Endodermal cell (in vitro differentiated cells): ENCODE results near the gene MS4A15. TPM values are rescaled to one million over a fixed set of nuclear protein-coding genes. Genes with fewer than 3 reads are reported as not detected.

ENCODE experiments used
- DNase-seq: peaks from one replicate; pipeline ENCODE4 v3.0.0-alpha.2; 2017
- H3K27ac ChIP-seq: 2 replicates; pipeline ENCODE4 v1.5.1; 2013; ENCODE audit warnings: mild to moderate bottlenecking, low read depth, low read length, moderate library complexity
- H3K27me3 ChIP-seq: 2 replicates; pipeline ENCODE4 v1.6.1; 2013; ENCODE audit warnings: mild to moderate bottlenecking, low read length, moderate library complexity; ENCODE audit not compliant: insufficient read depth, control insufficient read depth, poor library complexity, severe bottlenecking
- H3K36me3 ChIP-seq: 2 replicates; pipeline ENCODE4 v1.7.0; 2013; ENCODE audit warnings: mild to moderate bottlenecking, low read length, moderate library complexity; ENCODE audit not compliant: control insufficient read depth, insufficient read depth
- H3K4me1 ChIP-seq: one replicate; pipeline ENCODE4 v1.7.0; 2013; ENCODE audit warnings: low read length; ENCODE audit not compliant: control insufficient read depth, insufficient read depth
- H3K4me3 ChIP-seq: 2 replicates; pipeline ENCODE4 v1.5.1; 2013; ENCODE audit warnings: mild to moderate bottlenecking, low read length, moderate library complexity
- H3K9ac ChIP-seq: 2 replicates; pipeline ENCODE4 v1.6.1; 2013; ENCODE audit warnings: mild to moderate bottlenecking, low read length, moderate library complexity; ENCODE audit not compliant: poor library complexity, severe bottlenecking; ENCODE audit errors: extremely low read depth
- H3K9me3 ChIP-seq: 2 replicates; pipeline ENCODE4 v1.6.1; 2013; ENCODE audit warnings: mild to moderate bottlenecking, low read length, moderate library complexity; ENCODE audit not compliant: control insufficient read depth
- H3K27ac Mint-ChIP-seq: 2 replicates; pipeline ENCODE4 v1.8.0; 2020; ENCODE audit warnings: mixed read lengths
- H3K27me3 Mint-ChIP-seq: 2 replicates; pipeline ENCODE4 v1.8.0; 2021; ENCODE audit warnings: mild to moderate bottlenecking, mixed read lengths; ENCODE audit not compliant: insufficient read depth
- H3K36me3 Mint-ChIP-seq: 2 replicates; pipeline ENCODE4 v1.8.0; 2020; ENCODE audit warnings: low read depth, mixed read lengths
- H3K4me1 Mint-ChIP-seq: 2 replicates; pipeline ENCODE4 v1.8.0; 2020; ENCODE audit warnings: mixed read lengths
- H3K4me3 Mint-ChIP-seq: 2 replicates; pipeline ENCODE4 v1.8.0; 2020; ENCODE audit warnings: mild to moderate bottlenecking, moderate library complexity, mixed read lengths
- H3K9me3 Mint-ChIP-seq: 2 replicates; pipeline ENCODE4 v1.8.0; 2020; ENCODE audit warnings: mild to moderate bottlenecking, mixed read lengths
- WGBS, 2 experiments: methylation state at CpG; one replicate each; pipeline versions ENCODE4 v1.1.5 to v1.1.7; 2013; ENCODE audit warnings: missing lambda C conversion rate in 2 of 2, mixed read lengths in 1 of 2; ENCODE audit not compliant: insufficient coverage in 1 of 2, insufficient read length in 1 of 2; 5-methylcytosine and 5-hydroxymethylcytosine counted together
- total RNA-seq, 2 donors: library from RNA; stranded (reverse); fragmentation: NEBNext Ultra II Directional in 1 of 2; extraction: Animal tissue kit (Norgen Biotek cat#: 25700) in 1 of 2; gene quantifications; 2 replicates in 1 of 2; 3 replicates in 1 of 2; pipeline ENCODE4 v1.2.1, GENCODE V29; 2021
- TF ChIP-seq, protein P1 (sequence below): fragments of 200-600 bp; sonication (generic); conservative IDR thresholded peaks from 2 replicates; pipeline ENCODE4 v1.5.0; 2021; ENCODE audit warnings: antibody characterized with exemption, mild to moderate bottlenecking

MS4A15 gene
- total RNA-seq, 2 donors from 2014 or later, result not detected

DNA sequence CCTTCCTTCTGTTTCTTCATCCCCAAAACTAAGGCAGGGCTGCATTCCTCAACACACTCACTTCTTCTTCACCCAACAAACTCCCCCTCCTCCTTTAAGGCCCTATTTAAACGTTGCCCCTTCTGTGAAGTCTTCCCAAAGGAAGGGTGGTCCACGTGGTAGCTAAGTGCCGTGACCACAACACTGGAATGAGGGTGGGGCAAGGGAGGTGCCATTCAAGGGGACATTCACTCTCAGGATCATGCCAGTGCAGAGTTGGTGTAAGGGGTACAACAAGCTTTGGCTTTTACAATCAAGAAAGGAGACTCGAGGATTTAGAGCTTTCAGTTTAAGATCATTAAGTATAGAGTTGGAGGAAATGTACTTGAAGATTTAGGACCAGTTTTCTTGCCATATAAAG lies 20.4 kb downstream of the MS4A15 start:
- H3K4me1 Mint-ChIP-seq, result no peaks in the 10 kb centered on the region
- no peak overlapping the region for H3K27ac Mint-ChIP-seq
- H3K9ac ChIP-seq, result no peak overlapping the region
- H3K36me3 ChIP-seq, result no peaks in the 10 kb centered on the region
- H3K27me3 ChIP-seq, result no peaks in the 10 kb centered on the region
- no peak overlapping the region for H3K4me3 ChIP-seq
- H3K4me3 Mint-ChIP-seq, result no peak overlapping the region
- peaks cover 16% of the 10 kb centered on the region for H3K27me3 Mint-ChIP-seq
- 76 to 100% methylated on average over 1 to 4 of the region's 4 CpGs for WGBS, 2 experiments
- no peak for DNase-seq
- TF ChIP-seq, protein P1, sequence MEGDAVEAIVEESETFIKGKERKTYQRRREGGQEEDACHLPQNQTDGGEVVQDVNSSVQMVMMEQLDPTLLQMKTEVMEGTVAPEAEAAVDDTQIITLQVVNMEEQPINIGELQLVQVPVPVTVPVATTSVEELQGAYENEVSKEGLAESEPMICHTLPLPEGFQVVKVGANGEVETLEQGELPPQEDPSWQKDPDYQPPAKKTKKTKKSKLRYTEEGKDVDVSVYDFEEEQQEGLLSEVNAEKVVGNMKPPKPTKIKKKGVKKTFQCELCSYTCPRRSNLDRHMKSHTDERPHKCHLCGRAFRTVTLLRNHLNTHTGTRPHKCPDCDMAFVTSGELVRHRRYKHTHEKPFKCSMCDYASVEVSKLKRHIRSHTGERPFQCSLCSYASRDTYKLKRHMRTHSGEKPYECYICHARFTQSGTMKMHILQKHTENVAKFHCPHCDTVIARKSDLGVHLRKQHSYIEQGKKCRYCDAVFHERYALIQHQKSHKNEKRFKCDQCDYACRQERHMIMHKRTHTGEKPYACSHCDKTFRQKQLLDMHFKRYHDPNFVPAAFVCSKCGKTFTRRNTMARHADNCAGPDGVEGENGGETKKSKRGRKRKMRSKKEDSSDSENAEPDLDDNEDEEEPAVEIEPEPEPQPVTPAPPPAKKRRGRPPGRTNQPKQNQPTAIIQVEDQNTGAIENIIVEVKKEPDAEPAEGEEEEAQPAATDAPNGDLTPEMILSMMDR, result no peak
- H3K9me3 Mint-ChIP-seq, result no peaks in the 10 kb centered on the region
- H3K4me1 ChIP-seq, result no peaks in the 10 kb centered on the region
- no peak overlapping the region for H3K27ac ChIP-seq
- H3K36me3 Mint-ChIP-seq, result no peaks in the 10 kb centered on the region
- H3K9me3 ChIP-seq, result no peaks in the 10 kb centered on the region

DNA sequence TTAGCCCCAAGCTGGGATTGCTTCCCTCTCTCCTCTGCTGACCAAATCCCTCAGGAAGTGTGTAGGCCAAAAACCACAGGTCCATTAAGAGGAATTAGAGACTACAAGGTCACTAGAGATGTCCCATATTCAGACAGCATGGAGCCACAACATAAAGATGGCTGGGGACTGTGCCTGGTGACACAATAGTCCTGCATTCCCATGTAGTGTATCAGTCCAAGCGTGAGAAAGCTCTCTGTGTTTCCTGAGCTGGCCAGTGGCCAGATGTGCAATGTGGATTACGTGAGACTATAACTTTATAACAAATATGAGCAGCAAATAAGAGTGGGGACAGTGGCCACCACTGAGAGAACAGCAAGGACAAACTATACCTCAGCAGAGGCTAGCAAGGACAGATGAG lies 20.9 kb downstream of the MS4A15 start:
- no peaks in the 10 kb centered on the region for H3K9me3 Mint-ChIP-seq
- no peaks in the 10 kb centered on the region for H3K4me1 Mint-ChIP-seq
- H3K4me3 Mint-ChIP-seq, result no peak overlapping the region
- no peaks in the 10 kb centered on the region for H3K9me3 ChIP-seq
- no peak overlapping the region for H3K9ac ChIP-seq
- TF ChIP-seq, protein P1, result no peak
- no peaks in the 10 kb centered on the region for H3K4me1 ChIP-seq
- 84 to 92% methylated on average over 2 of the region's 2 CpGs for WGBS, 2 experiments
- H3K4me3 ChIP-seq, result no peak overlapping the region
- no peak for DNase-seq
- H3K27me3 Mint-ChIP-seq, result peaks cover 16% of the 10 kb centered on the region
- H3K36me3 ChIP-seq, result no peaks in the 10 kb centered on the region
- H3K36me3 Mint-ChIP-seq, result no peaks in the 10 kb centered on the region
- no peak overlapping the region for H3K27ac ChIP-seq
- no peaks in the 10 kb centered on the region for H3K27me3 ChIP-seq
- no peak overlapping the region for H3K27ac Mint-ChIP-seq

DNA sequence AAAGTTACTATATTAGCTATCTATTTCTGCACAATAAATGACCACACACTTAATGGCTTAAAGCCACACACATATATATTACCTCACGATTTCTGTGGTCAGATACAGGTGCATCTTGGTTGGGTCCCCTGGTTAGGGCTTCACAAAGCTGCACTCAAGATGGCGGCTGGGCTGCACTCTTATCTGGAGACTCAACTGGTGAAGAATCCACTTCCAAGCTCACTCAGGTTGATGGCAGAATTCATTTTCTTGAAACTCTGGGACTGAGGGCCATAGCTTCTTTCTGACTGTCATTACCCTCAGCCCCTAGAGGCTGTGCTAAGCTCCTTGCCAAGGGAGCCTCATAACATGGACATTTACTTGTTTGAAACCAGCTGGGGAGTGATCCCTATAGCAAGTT lies 23.4 kb downstream of the MS4A15 start:
- no peak overlapping the region for H3K4me3 Mint-ChIP-seq
- no peak overlapping the region for H3K27ac Mint-ChIP-seq

More for the DNA sequence above, 23.4 kb downstream of the MS4A15 start:
- no peaks in the 10 kb centered on the region for H3K9me3 Mint-ChIP-seq
- Histone ChIP-seq H3K9ac (no peak overlapping the region), H3K27me3 (no peaks in the 10 kb centered on the region), H3K27ac (no peak overlapping the region), H3K4me3 (no peak overlapping the region), H3K36me3 (no peaks in the 10 kb centered on the region), H3K9me3 (no peaks in the 10 kb centered on the region), H3K4me1 (no peaks in the 10 kb centered on the region)
- H3K36me3 Mint-ChIP-seq, result no peaks in the 10 kb centered on the region
- peaks cover 5% of the 10 kb centered on the region for H3K27me3 Mint-ChIP-seq
- 79 to 100% methylated on average over 1 to 2 of the region's 2 CpGs for WGBS, 2 experiments
- TF ChIP-seq, protein P1, result no peak
- DNase-seq, result no peak
- H3K4me1 Mint-ChIP-seq, result no peaks in the 10 kb centered on the region
